Activated CD4-positive, alpha-beta T cell treated with anti-CD3 and anti-CD28 coated beads, Interleukin-2, amount 10 ng/mL, durations not matched to agents 7 days and 5 days (primary cell): ENCODE results near the gene TPM1. TPM values are rescaled to one million over a fixed set of nuclear protein-coding genes. Genes with fewer than 3 reads are reported as not detected.

ENCODE experiments used
- CTCF ChIA-PET: fragments of 350-600 bp; sonication (Branson Sonifier 250); formaldehyde crosslinking; loops from one replicate; lab custom pipeline; 2021; ENCODE audit warnings: antibody characterized with exemption; lab: Charles Lee
- POLR2A ChIA-PET: fragments of 350-600 bp; sonication (Branson Sonifier 250); formaldehyde crosslinking; loops from one replicate; lab custom pipeline; 2021; ENCODE audit warnings: antibody characterized with exemption; lab: Charles Lee
- DNase-seq: peaks from one replicate; pipeline ENCODE4 v3.0.0-alpha.2; 2020
- H3K27ac Mint-ChIP-seq: one replicate; pipeline ENCODE4 v1.8.0; 2021; ENCODE audit warnings: mild to moderate bottlenecking, moderate library complexity, mixed read lengths
- H3K27me3 Mint-ChIP-seq: one replicate; pipeline ENCODE4 v1.8.0; 2021; ENCODE audit warnings: mixed read lengths
- H3K36me3 Mint-ChIP-seq: one replicate; pipeline ENCODE4 v1.8.0; 2021; ENCODE audit warnings: low read depth, mixed read lengths
- H3K4me1 Mint-ChIP-seq: one replicate; pipeline ENCODE4 v1.8.0; 2021; ENCODE audit warnings: mixed read lengths
- H3K4me3 Mint-ChIP-seq: one replicate; pipeline ENCODE4 v1.8.0; 2021; ENCODE audit warnings: mild to moderate bottlenecking, moderate library complexity, mixed read lengths
- H3K9me3 Mint-ChIP-seq: one replicate; pipeline ENCODE4 v1.8.0; 2021; ENCODE audit warnings: mixed read lengths
- total RNA-seq, 2 experiments: library from RNA; stranded (reverse); gene quantifications; one replicate each; pipeline ENCODE4 v1.2.3, GENCODE V29; 2021

The TPM1 gene
- total RNA-seq, 2 experiments from 2014 or later, result 4.0 to 4.5 TPM

GRCh38 chr15:63054985-63055384 lies 12.4 kb downstream of the TPM1 start:
- POLR2A ChIA-PET, result no interaction called here
- CTCF ChIA-PET, result interaction anchor here (0.6 to 0.7 kb wide), 2 partner anchors 58 to 166 kb away, joined by 3 to 8 read pairs; no protein-coding TSS in a partner anchor
- Mint-ChIP-seq H3K4me3 (no peak overlapping the region), H3K27me3 (no peaks in the 10 kb centered on the region), H3K36me3 (no peaks in the 10 kb centered on the region), H3K9me3 (no peaks in the 10 kb centered on the region), H3K4me1 (peaks cover 2% of the 10 kb centered on the region), H3K27ac (no peak overlapping the region)
- DNase-seq, result no peak

GRCh38 chr15:63056829-63057228 lies 14.3 kb downstream of the TPM1 start:
- Mint-ChIP-seq H3K4me3 (no peak overlapping the region), H3K4me1 (no peaks in the 10 kb centered on the region), H3K9me3 (no peaks in the 10 kb centered on the region), H3K27me3 (no peaks in the 10 kb centered on the region), H3K36me3 (no peaks in the 10 kb centered on the region), H3K27ac (no peak overlapping the region)
- no peak for DNase-seq
- ChIA-PET POLR2A (no interaction called here), CTCF (interaction anchor here (0.6 to 2.1 kb wide), 2 partner anchors 9 to 410 kb away, joined by 3 to 17 read pairs; no protein-coding TSS in a partner anchor)

- POLR2A ChIA-PET, result interaction anchor here (0.8 kb wide), 1 partner anchor 10 kb away, joined by 3 read pairs; no protein-coding TSS in a partner anchor
- no peak overlapping the region for H3K4me3 Mint-ChIP-seq
- DNase-seq, result no peak
- H3K9me3 Mint-ChIP-seq, result no peaks in the 10 kb centered on the region
- H3K27me3 Mint-ChIP-seq, result no peaks in the 10 kb centered on the region
- no peak overlapping the region for H3K27ac Mint-ChIP-seq
- H3K36me3 Mint-ChIP-seq, result no peaks in the 10 kb centered on the region
- no peaks in the 10 kb centered on the region for H3K4me1 Mint-ChIP-seq
- CTCF ChIA-PET, result interaction anchor here (0.6 to 2.1 kb wide), 3 partner anchors 9 to 409 kb away, joined by 3 to 17 read pairs (median 4); no protein-coding TSS in a partner anchor
Observed at GRCh38 chr15:63057468-63058345, 15.2 kb downstream of the TPM1 start.

- Mint-ChIP-seq H3K4me1 (no peaks in the 10 kb centered on the region), H3K9me3 (no peaks in the 10 kb centered on the region), H3K27me3 (no peaks in the 10 kb centered on the region), H3K36me3 (no peaks in the 10 kb centered on the region), H3K27ac (no peak overlapping the region), H3K4me3 (no peak overlapping the region)
- DNase-seq, result no peak
- ChIA-PET CTCF (interaction anchor here (1.2 kb wide), 1 partner anchor 11 kb away, joined by 5 read pairs; no protein-coding TSS in a partner anchor), POLR2A (no interaction called here)
Observed at GRCh38 chr15:63059075-63059474, 16.5 kb downstream of the TPM1 start.

- Mint-ChIP-seq H3K4me3 (no peak overlapping the region), H3K36me3 (no peaks in the 10 kb centered on the region), H3K27ac (no peak overlapping the region), H3K4me1 (no peaks in the 10 kb centered on the region), H3K9me3 (no peaks in the 10 kb centered on the region), H3K27me3 (no peaks in the 10 kb centered on the region)
- ChIA-PET POLR2A (no interaction called here), CTCF (interaction anchor here (1.2 kb wide), 1 partner anchor 12 kb away, joined by 5 read pairs; no protein-coding TSS in a partner anchor)
- no peak for DNase-seq
Observed at GRCh38 chr15:63059573-63060216, 17.1 kb downstream of the TPM1 start.

GRCh38 chr15:63060699-63061098 lies 18.2 kb downstream of the TPM1 start:
- POLR2A ChIA-PET, result no interaction called here
- Mint-ChIP-seq H3K36me3 (no peaks in the 10 kb centered on the region), H3K27me3 (no peaks in the 10 kb centered on the region), H3K4me1 (no peaks in the 10 kb centered on the region), H3K4me3 (no peak overlapping the region), H3K9me3 (no peaks in the 10 kb centered on the region), H3K27ac (no peak overlapping the region)
- DNase-seq, result no peak
- CTCF ChIA-PET, result no interaction called here

GRCh38 chr15:63061975-63062374 lies 19.4 kb downstream of the TPM1 start:
- ChIA-PET POLR2A (no interaction called here), CTCF (interaction anchor here (1.1 kb wide), 1 partner anchor 14 kb away, joined by 3 read pairs; no protein-coding TSS in a partner anchor)
- Mint-ChIP-seq H3K4me3 (no peak overlapping the region), H3K36me3 (no peaks in the 10 kb centered on the region), H3K9me3 (no peaks in the 10 kb centered on the region), H3K4me1 (no peaks in the 10 kb centered on the region), H3K27ac (no peak overlapping the region), H3K27me3 (no peaks in the 10 kb centered on the region)
- DNase-seq, result no peak

GRCh38 chr15:63063164-63063756 lies 20.7 kb downstream of the TPM1 start:
- Mint-ChIP-seq H3K4me1 (no peaks in the 10 kb centered on the region), H3K27me3 (no peaks in the 10 kb centered on the region), H3K4me3 (no peak overlapping the region), H3K27ac (no peak overlapping the region), H3K9me3 (no peaks in the 10 kb centered on the region), H3K36me3 (no peaks in the 10 kb centered on the region)
- ChIA-PET CTCF (interaction anchor here (1.5 to 1.7 kb wide), 2 partner anchors 10 kb away, joined by 4 to 5 read pairs; no protein-coding TSS in a partner anchor), POLR2A (no interaction called here)
- no peak for DNase-seq

- H3K27ac Mint-ChIP-seq, result no peak overlapping the region
- H3K4me3 Mint-ChIP-seq, result no peak overlapping the region
- H3K9me3 Mint-ChIP-seq, result no peaks in the 10 kb centered on the region
- CTCF ChIA-PET, result interaction anchor here (1.1 to 1.9 kb wide), 4 partner anchors 9 to 19 kb away, joined by 3 to 6 read pairs (median 4); no protein-coding TSS in a partner anchor
- no peaks in the 10 kb centered on the region for H3K36me3 Mint-ChIP-seq
- DNase-seq, result no peak
- H3K27me3 Mint-ChIP-seq, result no peaks in the 10 kb centered on the region
- POLR2A ChIA-PET, result no interaction called here
- H3K4me1 Mint-ChIP-seq, result no peaks in the 10 kb centered on the region
Observed at GRCh38 chr15:63063877-63064409, 21.4 kb downstream of the TPM1 start.

- Mint-ChIP-seq H3K4me3 (no peak overlapping the region), H3K27ac (no peak overlapping the region), H3K4me1 (no peaks in the 10 kb centered on the region), H3K27me3 (no peaks in the 10 kb centered on the region), H3K9me3 (no peaks in the 10 kb centered on the region), H3K36me3 (no peaks in the 10 kb centered on the region)
- POLR2A ChIA-PET, result no interaction called here
- CTCF ChIA-PET, result interaction anchor here (0.5 to 1.9 kb wide), 4 partner anchors 10 to 18 kb away, joined by 3 to 10 read pairs (median 4); no protein-coding TSS in a partner anchor
- no peak for DNase-seq
Observed at GRCh38 chr15:63065262-63066221, 23.0 kb downstream of the TPM1 start.

- ChIA-PET POLR2A (no interaction called here), CTCF (interaction anchor here (0.6 to 1.9 kb wide), 2 partner anchors 9 to 1518 kb away, joined by 3 to 10 read pairs; no protein-coding TSS in a partner anchor)
- Mint-ChIP-seq H3K36me3 (no peaks in the 10 kb centered on the region), H3K27me3 (no peaks in the 10 kb centered on the region), H3K9me3 (no peaks in the 10 kb centered on the region), H3K27ac (no peak overlapping the region), H3K4me1 (no peaks in the 10 kb centered on the region), H3K4me3 (no peak overlapping the region)
- no peak for DNase-seq
Observed at GRCh38 chr15:63066272-63066671, 23.7 kb downstream of the TPM1 start.
